Measurements from ENCODE around the gene CAST. TPM values are rescaled to one million over a fixed set of nuclear protein-coding genes. Genes with fewer than 3 reads are reported as not detected.

CAST gene
- total RNA-seq, 1 experiment from 2014 or later, result 52.3 TPM

GRCh38 chr5:96808868-96809558, 146.8 kb downstream of the CAST start:
- no peak overlapping the region for H3K18ac ChIP-seq (ENCODE audit: insufficient read length, low read depth, low read length)
- no peak overlapping the region for H3K14ac ChIP-seq (ENCODE audit: insufficient read depth, low read length)
- no peak overlapping the region for H3K9ac ChIP-seq (ENCODE audit: extremely low read depth, insufficient read length, low read length)
- no peak overlapping the region for H4K91ac ChIP-seq (ENCODE audit: insufficient read length, low read depth, low read length)
- H3K56ac ChIP-seq (ENCODE audit: insufficient read length, low read depth, low read length), result no peak overlapping the region
- DNase-seq, result no peak
- H3K27ac ChIP-seq (ENCODE audit: insufficient read length, low read depth, low read length), result no peak overlapping the region
- no peak for TF ChIP-seq CTCF (conservative IDR thresholded peaks at IDR 0.05)
- H3K4ac ChIP-seq (ENCODE audit: low read depth, low read length), result no peak overlapping the region
- Mint-ChIP-seq H3K36me3 (ENCODE audit: insufficient read depth in 1 of 3, low read depth in 3 of 3) (no peaks in the 10 kb centered on the region), H3K9me3 (no peaks in the 10 kb centered on the region; a peak in 1 of 5 replicates), H3K27ac (no peak overlapping the region), H3K27me3 (ENCODE audit: low read depth) (peaks cover 17% of the 10 kb centered on the region), H3K4me1 (peaks cover 21 to 22% of the 10 kb centered on the region in 2 experiments), H3K4me3 (peak overlapping the region; percentile 92 to 98; a peak in 2 of 5 replicates)
- no peak overlapping the region for H2AK5ac ChIP-seq (ENCODE audit: insufficient read length, low read length)
- no peak overlapping the region for H3T11ph ChIP-seq (ENCODE audit: low read length)
- H2BK5ac ChIP-seq (ENCODE audit: insufficient read length, low read length), result no peak overlapping the region
- H4K20me1 ChIP-seq (ENCODE audit: control insufficient read depth, insufficient read depth, insufficient read length), result no peaks in the 10 kb centered on the region
- H3K27me3 ChIP-seq (ENCODE audit: insufficient read depth, low read length), result no peaks in the 10 kb centered on the region
- H2BK120ac ChIP-seq (ENCODE audit: low read depth, low read length, poor library complexity, severe bottlenecking), result no peak overlapping the region
- H3K4me2 ChIP-seq (ENCODE audit: insufficient read depth, insufficient read length, low read length), result no peak overlapping the region
- no peak overlapping the region for H4K8ac ChIP-seq (replicated peaks; ENCODE audit: insufficient read length, low read depth, low read length)
- no peak overlapping the region for H3K23ac ChIP-seq (ENCODE audit: insufficient read length, low read depth, low read length)
- H3K79me1 ChIP-seq (ENCODE audit: insufficient read depth, low read depth, low read length, poor library complexity, severe bottlenecking), result no peaks in the 10 kb centered on the region
- no peak overlapping the region for H2AFZ ChIP-seq (ENCODE audit: low read length)
- H3K23me2 ChIP-seq (ENCODE audit: insufficient read length, low read depth, low read length, poor library complexity, severe bottlenecking), result peaks cover 5% of the 10 kb centered on the region
- H2BK15ac ChIP-seq (ENCODE audit: low read depth, low read length), result no peak overlapping the region
- H4K5ac ChIP-seq (ENCODE audit: insufficient read length, low read depth, low read length), result no peak overlapping the region
- H3K9me3 ChIP-seq (ENCODE audit: control insufficient read depth, low read depth, low read length), result no peaks in the 10 kb centered on the region
- no CpG with 5 or more reads among the region's 8 CpGs for WGBS (ENCODE audit: extremely low coverage, insufficient read length, low lambda C conversion rate)
- no peak overlapping the region for H2BK12ac ChIP-seq (ENCODE audit: insufficient read length, low read depth, low read length)
- H2BK20ac ChIP-seq (ENCODE audit: low read depth, low read length, poor library complexity, severe bottlenecking), result no peak overlapping the region
- H3K4me1 ChIP-seq (ENCODE audit: insufficient read depth, low read length), result no peaks in the 10 kb centered on the region
- H3K79me2 ChIP-seq (ENCODE audit: insufficient read depth, low read length), result no peaks in the 10 kb centered on the region

All from H9 (cell line).